Stimulated activated CD8-positive, alpha-beta memory T cell treated with anti-CD3 and anti-CD28 coated beads, Interleukin-7, amount 100 ng/mL, for 24 hours (primary cell): Measurements from ENCODE around the gene CRISPLD2.
"Not testable (repeated sequence)": the region's sequence is repeated elsewhere in the genome, so short reads cannot be mapped to it uniquely, and the experiment has no call there.

Experiments used
- DNase-seq: peaks from one replicate; pipeline ENCODE4 v3.0.0-alpha.2; 2020; ENCODE audit warnings: low read depth

CRISPLD2 gene

DNA sequence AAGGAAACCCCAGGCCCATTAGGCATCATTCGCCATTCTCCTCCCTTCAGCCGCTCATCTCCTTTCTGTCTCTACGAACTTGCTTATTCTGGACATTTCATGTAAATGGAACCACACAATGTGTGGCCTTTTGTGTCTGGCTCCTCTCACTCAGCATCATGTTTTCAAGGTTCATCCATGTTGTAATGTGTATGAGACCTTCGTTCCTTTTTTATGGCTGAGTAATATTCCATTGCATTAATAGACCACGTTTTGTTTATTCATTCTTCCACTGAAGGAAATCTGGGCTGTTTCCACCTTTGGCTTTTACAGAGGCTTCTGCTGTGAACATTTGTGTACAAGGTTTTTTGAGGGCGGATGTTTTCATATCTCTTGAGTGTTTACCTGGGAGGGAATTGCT is 3.2 kb downstream of the CRISPLD2 start:
- no peak for DNase-seq

DNA sequence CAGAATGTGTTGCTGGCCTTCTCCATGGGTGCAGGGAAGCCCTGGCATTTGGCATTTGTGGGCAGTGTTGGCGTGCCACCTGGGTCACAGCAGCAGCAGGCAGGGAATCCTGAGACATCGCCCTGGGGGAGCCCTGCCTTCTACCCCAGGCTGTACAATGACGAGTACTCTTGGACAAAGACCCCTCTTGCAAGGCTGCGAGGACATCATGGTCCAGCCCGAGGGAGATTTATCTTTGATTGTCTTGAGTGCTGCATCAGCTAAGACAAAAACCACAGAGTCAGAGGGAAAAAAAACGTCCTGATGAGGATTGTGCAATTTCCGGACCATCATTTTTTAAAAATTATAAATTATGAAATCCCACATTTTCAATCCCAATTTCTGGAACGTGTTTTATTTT is 3.7 kb downstream of the CRISPLD2 start:
- DNase-seq: no peak

DNA sequence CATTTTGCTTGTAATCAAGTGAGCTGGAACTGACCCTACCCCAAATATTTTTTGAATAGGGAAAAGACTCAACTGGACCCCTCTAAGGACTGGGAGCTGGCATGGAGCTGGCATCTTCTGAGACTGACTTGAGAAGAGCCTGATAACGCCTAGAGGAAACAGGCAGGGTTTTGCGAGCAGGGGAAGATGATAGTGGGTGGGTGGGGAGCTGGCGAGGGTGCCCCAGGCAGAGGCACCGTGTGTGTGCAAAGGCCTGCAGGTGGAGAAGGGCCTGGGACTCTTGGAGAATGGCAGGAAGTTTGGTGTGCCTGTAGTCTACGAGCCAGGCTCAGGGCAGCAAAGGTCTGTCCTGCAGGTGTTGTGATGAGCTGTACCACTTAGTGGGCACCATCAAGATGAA is 4.1 kb downstream of the CRISPLD2 start:
- no peak for DNase-seq

DNA sequence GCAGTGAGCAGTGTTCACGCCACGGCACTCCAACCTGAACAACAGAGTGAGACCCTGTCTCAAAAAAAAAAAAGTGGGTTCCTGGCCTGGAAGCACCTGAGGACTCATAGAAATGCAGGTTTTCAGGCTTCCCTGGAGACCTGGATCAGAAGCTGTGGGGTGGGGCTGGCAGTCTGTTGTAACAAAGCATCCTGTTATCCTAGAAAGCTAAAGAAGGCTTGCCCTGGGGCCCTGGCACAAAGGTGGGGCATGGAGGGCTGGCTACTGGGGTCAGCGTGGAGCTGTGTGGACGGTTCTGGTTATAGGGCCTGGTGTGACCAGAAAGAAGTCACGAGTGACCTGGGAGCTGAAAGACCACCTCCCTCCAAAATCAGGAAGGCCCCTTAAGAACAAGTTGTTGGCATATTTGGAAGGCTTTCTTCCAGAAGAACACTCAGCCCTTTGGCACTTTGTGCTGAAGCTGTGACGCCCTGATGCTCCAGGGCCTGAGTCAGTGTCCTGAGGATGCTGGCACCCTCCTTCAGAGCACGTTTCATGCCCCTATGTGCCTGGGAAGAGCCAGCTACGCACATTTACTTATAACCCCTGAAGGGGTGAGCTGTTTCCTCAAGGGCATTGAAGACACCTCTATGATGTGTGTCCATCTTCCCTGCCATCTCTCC is 6.2 kb downstream of the CRISPLD2 start:
- DNase-seq: no peak

DNA sequence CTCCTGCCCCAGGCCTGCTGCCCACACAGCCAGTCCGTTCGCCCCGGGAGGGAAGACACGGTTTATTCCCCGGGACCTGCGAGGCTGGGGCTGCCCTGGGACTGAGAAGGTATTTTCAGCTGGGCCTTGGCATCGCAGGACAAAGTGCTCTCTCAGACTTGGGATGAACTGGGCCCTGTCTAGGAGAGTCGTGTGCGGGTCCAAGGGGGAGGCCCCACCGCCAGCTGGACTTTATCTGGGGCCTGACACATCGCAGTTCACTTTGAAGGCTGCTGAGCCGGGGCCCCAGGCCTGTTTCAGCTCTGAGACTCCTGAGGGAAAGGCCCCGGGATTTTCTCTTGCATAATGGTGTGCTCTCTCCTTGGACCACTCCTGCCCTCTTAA is 6.8 kb downstream of the CRISPLD2 start:
- no peak for DNase-seq

DNA sequence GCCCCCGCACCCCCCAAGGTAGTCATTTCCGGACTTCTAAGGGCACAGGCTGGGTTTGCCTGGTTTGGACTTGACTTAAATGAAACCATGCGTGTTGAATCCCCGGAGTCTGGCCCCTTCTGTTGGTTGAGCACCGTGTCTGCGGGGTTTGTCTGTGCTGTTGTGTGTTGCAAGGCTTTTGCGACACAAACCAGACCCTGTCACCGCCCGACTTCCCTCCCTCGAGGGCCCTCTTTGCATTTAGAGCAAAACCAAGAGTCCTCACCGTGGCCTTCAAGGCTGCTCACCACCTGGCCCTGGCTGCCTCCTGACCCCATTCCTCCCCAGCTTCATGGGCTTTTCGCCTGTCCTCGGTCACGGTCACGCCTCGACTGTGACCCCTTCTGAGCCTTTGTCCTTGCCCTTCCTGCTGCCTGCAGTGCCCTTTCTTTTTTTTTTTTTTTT is 7.4 kb downstream of the CRISPLD2 start:
- DNase-seq: no peak

DNA sequence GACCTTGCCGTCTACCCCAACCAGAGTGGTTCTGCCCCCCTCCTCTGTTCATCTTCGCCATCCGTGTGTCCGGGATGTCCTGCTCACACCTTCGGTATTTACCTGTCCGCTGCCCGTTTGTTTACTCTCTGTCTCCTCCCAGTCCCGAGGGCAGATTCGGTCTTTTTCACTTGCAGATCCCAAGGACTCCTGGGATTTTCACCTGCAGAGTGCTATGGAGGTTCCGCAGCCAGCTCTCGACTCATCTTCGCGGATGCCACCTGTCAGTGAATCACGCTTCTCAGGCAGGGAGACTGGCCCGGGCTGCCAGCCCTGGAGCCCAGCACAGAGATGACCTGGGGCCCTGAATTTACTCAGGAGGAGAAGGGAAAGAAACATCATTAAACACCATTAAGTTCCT is 8.1 kb downstream of the CRISPLD2 start:
- DNase-seq: no peak

DNA sequence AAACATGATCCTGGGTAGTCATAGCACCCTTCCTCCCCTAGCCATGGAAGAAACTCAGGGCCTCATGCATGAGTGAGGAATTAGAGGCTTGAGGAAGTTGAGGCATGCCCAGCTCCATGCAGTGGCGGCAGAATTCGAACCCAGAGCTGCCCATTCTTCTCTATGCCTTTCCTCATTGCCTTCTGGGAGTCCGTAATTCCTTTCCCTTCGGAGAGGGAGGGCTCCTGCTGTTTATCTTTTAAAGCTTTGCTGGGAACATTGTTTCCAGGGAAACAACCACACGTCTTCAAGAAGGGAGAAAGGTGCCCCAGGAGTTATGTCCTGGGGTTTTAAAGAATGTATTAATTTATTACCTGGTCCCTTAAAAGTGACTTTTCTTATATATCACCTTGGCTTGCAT is 8.5 kb downstream of the CRISPLD2 start:
- DNase-seq: no peak

DNA sequence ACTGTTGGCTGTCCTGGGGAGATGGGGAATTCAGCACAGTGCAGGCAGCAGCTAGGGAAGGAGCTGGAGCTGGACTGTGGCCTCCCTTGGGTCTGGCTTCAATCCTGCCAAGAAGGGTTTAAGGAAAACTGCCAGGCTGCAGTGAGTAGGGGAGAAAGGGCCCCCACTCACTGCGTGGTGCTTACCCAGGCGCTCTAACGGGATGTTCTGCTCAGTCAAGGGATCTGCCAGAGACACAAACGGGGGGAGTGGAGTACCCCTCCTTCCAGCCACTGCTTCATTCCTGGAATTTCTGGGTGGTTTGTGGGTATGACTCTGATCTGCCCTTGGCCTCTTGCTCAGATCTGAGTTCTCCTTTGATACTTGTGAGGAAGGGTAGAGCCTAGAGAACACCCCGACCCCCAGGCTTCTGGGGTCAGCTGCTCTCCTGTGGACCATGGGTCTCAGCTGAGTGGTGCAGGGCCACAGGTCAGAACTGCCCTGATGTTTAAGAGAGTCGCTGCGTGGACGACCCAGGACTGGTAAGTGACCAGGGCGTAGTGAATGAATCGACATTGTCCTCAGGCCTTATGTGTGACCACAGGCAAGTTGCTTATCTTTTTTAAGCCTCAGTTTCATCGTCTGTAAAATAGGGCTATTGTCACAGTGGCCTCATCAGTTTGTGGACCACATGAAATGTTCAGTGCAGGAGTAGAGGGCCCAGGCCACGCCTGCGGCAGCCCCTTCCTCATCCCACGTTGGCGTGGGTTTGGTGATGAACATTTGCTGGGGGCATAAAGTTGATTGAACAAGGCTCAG is 9.6 kb downstream of the CRISPLD2 start:
- no peak for DNase-seq

DNA sequence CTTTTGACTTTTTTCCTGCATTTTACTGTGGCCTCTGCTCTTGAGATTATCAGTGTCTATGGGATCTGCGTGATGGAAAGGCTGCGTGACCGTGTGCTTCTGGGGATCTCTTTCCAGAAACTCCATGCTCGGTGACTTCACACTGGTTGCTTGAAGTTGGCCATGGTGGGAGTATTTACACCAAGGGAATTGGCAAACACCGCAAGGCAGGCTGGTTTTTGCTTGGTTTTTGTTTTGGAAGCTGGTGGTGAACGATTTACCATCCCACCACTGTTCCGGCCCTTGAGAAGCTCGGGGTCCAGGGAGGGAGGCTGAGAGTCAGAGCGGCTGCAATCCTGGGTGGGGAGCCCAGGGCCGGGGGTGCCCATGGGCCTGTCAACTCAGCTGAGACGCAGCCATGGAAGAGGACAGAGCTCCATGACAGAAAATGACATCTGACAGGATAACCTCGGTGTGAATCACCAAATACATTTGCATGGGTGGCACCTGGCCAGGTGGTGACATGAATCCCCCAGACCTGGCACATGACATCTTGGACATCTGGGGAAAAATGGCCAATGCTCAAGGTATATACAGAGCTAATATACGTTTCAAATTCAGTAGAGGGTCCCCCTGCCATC is 11.1 kb downstream of the CRISPLD2 start:
- no peak for DNase-seq

DNA sequence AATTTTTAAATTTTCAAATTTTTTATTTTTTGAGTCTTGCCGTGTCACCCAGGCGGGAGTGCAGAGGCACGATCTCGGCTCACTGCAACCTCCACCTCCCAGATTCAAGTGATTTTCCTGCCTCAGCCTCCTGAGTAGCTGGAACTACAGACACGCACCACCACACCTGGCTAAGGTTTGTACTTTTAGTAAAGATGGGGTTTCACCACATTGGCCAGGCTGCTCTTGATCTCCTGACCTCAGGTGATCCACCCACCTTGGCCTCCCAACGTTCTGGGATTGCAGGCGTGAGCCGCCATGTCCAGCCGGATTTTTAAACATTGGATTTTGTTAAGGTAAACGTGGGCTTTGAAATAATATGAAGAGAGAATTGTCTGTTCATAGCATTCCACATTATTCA is 11.9 kb downstream of the CRISPLD2 start:
- DNase-seq: not testable (repeated sequence)

DNA sequence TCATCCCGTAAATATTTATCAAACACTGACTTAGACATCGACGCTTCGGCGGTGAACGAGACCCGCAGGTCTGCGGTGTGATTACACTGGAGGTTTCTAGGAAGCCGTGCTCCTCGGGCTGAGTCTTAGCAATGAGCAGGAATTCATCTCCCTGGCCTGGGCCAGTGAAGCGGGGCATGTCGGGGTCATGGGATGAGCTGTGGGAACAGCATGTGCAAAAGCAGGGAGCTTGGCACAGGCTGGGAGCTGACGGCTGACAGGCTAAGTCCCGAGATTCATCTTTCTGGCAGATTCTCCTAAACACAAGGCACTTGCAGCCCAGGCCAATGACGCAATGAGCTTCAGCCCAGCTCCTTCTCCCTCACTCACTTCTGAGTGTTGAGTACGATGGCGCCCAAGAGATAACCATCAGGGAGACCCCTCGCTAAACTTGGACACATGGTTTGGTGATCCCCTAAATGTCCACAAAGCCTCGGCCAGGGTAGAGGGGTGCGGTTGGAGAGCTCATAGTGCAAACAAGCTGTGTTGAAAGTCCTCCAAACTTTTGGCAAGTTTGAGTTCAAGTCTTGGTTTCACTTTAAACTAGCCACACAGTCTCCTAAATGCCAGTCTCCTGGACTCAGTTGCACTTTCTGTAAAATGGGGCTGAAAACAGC is 12.8 kb downstream of the CRISPLD2 start:
- DNase-seq: no peak

DNA sequence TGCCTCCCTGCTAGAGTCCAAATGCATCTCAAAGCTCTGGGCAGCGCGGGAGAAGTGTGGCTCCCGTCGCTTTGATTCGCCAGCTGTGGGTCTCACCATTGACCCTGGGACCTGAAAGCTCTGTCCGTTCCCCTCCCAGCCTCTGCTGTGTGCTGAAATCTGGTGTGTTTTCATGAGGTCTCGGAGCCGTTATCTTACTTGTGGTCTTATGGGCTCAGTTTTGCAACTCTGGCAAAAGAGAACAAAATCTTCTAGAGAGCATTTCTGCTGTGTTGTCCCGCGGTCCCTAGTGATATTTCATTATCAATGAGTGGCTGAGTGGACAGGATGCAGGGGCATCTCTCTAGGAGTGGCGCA is 13.3 kb downstream of the CRISPLD2 start:
- DNase-seq: no peak

DNA sequence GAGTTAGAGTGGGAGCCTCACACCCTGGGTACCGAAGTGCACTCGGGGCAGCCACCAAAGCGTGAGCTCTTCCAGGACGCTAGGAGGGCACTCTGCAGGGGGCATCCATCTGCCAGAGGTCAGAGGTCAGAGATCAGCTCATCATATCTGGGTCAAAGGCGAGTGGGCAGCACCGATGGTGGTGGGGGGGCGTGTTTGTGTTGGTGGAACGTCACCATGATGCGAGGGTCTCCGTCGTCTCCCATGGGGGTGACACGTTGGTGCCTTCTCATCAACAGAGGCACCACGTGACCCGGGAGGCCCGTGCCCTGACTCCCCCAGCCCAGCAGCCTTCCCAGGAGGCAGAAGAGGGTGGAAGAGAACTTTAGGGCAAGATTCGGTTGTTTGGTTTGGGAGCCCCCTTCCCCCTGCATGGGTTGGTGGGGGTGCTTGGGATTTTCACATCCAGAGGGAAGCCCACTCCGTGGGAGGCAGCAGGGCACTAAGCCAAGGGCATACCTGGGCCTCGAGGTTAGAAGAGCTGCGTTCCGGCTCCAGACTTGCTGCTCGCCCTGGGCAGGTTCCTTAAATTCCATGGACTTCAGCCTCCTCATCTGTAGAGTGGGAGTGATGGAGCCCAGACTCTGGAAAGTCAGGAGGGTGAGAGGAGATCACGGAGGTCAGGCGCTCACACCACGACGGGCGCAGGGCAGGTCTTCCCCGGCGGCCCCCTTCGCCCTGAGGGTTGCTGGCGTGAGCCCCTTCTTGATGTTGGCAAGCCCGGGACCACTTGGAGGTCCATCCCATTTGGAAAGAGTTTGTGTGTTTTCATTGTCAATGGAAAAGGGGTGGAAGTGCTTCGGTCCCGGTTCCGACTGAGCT is 14.0 kb downstream of the CRISPLD2 start:
- no peak for DNase-seq

DNA sequence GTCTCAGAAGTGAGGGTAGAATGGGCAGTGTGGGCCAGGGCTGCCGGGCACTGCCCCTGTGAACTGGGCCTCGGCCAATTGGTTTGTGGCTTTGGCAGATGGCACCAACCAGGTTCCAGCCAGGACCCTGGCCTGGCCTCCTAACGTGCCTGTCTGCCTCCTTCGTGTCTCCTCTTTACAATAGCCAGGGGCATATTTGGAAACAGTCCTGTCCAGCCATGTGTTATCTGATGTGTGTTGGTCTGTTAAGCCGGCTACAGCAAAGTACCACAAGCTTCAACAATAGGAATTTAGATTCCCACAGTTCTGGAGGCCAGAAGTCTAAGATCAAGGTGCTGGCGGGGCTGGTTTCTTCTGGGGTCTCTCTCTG is 14.6 kb downstream of the CRISPLD2 start:
- DNase-seq: no peak

DNA sequence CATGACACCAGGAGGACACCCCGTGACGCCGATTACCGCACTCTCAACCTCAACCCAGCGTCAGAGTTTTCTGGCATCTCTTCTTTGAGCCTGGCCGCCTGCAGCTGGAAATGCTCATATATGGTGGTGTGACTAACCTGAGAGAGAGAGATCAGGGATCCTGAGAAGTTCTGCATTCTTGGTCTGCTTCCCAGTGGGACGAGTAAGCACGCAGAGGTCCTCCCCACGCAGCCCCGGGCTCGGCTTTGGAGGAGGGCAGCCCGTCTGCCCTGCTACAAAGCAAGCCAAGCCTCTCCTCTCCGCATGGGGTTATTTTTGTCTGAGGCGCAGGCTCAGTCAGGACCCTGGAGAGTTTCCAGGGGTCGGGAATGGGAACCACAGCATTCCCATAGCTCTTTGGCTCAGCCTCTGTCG is 16.5 kb downstream of the CRISPLD2 start:
- DNase-seq: no peak

DNA sequence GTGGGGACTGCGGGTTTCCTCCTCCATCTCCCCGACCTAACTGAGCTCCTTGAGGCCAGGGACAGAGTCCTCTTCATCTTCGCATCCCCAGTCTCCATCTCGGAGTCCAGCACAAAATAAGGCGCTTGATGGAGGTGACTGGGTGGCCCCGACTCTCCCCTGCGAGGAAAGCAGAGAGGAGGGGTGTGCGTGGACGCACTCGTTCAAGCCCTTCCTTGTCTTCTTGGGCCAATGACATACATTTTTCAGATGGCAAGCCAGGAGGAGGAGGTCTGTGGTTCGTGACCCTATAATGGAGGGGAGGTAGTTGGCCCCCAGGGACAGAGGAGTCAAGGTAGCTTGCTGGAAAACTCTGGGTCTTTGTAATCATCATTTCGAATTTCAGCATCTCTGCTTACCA is 17.2 kb downstream of the CRISPLD2 start:
- no peak for DNase-seq

DNA sequence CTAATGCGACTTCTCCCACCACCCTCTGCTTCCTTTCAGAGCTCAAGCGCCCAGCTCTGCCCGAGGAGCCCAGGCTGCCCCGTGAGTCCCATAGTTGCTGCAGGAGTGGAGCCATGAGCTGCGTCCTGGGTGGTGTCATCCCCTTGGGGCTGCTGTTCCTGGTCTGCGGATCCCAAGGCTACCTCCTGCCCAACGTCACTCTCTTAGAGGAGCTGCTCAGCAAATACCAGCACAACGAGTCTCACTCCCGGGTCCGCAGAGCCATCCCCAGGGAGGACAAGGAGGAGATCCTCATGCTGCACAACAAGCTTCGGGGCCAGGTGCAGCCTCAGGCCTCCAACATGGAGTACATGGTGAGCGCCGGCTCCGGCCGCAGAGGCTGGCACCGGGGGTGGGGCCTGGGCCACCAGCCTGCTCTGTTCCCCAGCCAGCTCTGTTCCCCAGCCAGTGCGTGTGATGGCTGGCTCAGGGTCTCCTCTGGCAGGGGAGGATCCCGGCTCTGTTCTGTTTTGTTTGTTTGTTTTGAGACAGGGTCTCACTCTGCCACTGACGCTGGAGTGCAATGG is 18.7 kb downstream of the CRISPLD2 start:
- no peak for DNase-seq

DNA sequence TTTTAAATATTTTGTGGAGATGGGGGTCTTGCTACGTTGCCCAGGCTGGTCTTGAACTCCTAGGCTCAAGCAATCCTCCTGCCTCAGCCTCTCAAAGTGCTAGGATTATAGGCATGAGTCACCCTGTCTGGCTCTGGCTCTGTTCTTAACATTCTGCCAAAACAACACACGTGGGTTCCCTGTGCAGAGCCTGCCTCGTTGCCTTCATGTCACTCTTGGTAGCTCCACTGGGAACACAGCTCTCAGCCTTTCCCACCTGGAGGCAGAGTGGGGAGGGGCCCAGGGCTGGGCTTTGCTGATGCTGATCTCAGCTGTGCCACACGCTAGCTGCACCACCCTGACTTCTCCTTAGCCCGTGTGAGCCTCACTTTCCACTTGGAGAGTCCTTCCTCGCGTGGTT is 19.3 kb downstream of the CRISPLD2 start:
- no peak for DNase-seq

DNA sequence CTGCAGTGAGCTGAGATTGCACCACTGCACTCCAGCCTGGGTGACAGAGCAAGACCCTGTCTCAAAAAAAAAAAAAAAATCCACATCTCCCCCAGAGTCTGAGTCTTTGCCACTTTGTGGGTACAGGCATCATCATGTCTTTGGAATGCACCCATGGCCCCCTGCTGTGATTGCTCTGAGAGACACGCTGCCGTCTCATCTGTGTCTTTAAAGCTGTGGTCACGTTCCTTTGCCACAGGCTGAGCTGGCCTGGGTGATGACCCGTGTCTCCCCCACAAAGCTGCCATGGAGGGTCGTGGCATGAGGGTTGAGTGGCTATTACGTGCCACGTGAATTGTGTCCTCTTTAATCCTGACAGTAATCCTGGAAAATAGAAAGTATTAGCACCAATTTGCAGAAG is 20.2 kb downstream of the CRISPLD2 start:
- DNase-seq: no peak
